Measurements from ENCODE around the gene ADRA1B.
A peak's percentile ranks its signal among the peaks of the same experiment; 100 is the strongest.

ADRA1B gene

DNA sequence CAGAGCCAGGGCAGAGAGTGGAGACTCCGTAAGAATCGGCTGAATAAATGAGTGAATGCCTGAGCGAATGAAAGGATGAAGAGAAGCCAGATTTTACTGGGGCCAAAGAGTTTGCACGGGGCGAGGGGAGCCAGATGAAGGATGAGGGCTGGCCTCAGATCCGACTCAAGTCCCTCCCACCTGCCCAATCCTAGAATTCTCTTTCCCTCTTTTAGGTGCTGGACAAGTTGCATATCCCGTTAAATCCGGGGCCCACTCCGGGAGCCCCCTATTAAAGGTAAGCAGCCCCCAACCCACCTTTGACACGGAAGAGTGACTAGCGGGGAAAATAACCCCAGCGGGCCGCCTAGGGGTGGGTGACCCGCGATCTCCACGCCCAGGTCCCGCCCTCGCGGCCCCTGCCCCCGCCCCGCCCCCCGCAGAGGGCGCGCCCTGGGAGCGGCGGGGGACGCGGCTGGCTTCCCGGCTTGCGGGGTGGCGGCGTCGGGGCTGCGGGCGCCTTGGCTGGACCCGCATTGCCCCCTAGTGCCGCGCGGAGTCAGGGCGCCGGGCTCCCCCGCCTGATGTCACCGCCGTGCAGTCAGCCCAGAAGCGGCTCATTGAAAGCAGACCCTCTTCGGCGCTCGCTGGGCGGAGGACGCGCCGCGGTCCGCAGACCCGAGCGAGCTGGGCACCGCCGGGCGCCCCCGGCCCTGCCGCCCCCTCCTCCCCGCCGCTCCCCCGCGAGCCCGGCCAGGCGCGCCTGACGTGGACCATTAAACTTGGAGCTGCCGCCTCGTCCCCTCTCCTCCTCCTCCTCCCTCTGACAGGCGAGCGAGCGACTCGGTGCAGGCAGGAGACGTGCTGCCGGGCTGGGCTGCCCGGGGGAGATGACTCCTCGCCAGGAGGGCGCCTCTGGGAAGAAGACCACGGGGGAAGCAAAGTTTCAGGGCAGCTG lies at the start of gene ADRA1B:
Gene ADRA1B, plus strand, starts transcription at position 579 of the 937 bp plus-strand sequence. CDS start 424 bp downstream, outside the sequence.
- peak; percentile 28 to 67 for DNase-seq

DNA sequence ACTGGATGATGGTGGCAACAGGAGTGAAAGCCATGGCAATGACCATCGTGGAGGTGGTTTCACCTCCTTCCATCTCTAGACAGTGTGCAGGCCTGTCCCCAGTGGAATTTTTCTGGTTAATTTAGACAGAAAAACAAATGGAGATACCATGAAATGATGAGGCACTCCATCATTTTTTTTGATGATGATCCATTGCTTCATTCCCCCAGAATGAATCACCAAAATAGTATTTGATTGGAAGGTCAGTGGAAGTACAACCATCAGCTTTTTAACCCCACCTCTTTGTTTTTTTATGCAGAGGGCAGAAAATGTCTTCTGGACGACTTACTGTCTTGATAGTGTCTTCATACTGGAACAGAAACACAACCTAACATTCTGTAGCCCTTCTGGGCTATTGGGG lies 42.6 kb upstream of the ADRA1B start:
- no peak for DNase-seq

DNA sequence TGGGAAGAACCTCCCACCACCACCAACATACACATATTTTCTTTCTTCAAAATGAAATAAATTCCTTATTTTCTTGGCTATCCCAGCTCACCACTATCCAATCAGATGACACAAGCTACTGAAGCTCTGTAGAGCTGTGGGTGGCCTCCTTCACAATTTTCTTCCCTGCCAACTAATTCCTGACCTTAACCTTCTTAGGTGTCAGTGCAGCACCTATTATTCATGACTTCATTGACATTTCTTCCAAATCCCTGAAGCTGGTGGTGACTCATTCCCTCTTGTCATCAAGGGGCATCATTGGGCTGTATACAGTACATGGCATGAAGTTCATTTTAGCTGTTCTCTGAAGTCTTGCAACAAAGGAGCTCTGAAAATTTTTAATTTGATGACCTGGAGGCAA lies 42.0 kb upstream of the ADRA1B start:
- no peak for DNase-seq

DNA sequence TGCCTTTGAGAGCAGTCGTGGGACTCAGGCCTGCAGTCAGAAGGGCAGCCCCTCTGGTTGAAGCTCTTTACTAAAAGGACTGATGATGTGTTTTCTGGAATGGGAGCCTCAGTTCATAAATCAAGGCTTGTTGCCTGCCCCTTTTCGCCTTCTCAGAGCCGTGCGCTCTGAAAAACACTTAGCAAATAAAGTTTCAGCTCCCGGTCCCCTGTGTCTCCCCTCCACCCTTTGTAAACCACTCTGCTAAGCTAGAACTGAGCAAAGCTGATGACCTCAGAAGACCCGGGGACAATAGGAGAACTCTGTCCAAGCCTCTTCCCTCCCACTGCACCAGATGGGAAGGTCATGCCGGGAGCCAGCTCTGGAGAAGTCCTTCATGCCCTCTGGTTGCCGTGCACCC lies 39.3 kb upstream of the ADRA1B start:
- DNase-seq = no peak

DNA sequence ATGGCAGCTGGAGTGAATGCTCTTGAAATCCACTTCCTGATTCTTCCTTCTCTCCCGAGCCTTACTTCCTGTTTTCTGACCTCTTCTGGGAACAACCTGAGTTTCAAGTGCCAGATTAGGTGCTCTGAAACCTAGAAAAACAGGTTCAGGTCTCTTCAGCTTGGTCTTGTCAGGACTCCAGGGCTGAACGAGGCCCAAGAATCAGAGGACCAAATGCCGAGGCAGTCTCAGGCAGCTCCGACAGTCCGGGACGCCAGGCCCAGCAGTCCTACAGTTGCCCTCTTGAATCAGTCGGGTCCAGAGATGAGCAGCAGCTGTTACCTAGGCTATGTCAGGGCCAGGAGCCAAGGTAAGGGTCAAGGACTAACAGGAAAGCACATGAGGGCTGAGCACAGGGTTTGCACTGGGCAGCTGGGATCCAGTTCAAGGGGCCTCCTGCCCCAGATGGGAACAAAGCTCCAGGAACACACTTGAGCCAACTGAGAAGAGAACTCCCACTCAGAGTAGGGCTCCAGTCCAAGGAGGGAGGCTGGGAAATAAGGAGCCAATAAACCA lies 38.3 kb upstream of the ADRA1B start:
- peak; percentile 41 to 80 for DNase-seq

DNA sequence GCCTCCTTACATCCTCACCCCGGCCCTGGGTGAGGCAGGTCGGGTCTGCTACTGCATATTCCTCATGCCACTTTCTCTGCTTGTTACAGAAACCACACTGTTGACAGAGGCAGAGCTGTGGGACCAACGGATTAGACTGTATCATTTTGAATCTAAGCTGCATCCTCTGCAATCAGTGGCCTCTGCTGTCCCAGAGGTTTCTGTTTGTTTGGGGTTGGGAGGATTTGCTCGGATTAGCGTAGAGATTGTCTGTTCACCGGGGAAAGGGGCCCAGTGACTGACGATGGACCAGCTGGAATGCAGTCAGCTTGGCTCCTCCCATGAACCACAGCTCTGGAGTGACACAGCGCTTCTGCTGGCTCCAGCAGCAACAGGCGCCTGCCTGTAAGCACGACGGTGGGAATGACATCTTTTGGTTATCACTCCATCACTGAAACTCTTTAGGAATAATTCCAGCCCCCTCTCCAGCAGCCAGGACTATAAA lies 37.3 kb upstream of the ADRA1B start:
- peak; percentile 40 to 61 for DNase-seq

DNA sequence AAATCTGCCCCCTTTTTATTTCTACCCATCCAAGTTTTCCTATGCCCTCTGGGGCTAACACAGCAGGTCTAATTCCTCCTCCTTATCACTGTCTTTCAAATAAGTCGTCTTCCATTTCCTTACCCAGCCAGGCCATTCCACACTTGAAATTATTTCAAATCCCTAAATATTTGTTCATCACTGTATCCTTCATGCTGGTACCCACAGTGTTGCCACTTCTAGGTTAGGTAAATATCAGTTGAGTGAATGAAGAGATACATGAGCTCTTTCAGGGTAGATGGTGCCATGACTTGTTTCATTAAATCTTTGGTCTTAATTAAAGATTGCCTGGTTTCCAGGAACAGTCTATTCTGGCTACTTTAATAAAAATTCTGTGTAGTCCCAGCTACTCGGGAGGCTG lies 35.6 kb upstream of the ADRA1B start:
- no peak for DNase-seq

DNA sequence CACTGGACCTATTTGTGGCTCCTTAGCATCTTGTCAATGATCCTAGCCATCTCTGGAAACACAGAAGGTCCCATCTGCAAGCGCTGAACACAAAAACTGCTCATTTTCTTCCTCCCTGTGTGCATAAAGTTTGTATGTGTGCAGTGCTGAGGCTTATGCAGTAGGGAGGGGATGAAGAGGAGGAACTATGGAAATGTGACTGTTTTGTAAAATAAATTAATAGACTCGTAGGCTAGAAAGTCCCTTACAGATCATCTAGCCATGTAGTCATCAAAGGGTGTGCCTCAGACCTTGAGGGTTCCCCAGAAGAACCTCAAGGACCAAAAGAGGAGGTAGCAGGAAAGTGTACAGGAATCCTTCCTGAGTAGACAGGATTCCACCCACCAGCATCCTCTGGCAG lies 34.3 kb upstream of the ADRA1B start:
- no peak for DNase-seq

DNA sequence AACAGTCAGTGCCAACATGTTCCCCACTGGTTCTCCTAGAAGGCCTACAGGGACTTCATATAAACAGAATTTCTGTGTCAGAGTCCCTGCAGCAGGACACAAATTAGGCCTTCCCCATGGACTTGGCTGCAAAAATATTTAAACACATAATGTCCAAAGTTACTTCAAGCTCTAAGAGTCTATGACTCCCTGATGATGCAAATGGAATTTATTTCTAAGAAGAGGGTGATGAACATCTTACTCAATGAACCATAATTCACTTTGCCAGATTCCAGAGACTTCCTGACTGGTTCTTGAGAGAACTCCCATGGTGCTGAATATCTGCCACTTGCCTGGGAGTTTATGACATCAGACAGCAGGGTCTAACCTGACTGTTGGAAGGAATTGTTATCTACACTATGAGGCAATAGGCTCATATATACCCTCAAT lies 32.7 kb upstream of the ADRA1B start:
- DNase-seq = no peak

DNA sequence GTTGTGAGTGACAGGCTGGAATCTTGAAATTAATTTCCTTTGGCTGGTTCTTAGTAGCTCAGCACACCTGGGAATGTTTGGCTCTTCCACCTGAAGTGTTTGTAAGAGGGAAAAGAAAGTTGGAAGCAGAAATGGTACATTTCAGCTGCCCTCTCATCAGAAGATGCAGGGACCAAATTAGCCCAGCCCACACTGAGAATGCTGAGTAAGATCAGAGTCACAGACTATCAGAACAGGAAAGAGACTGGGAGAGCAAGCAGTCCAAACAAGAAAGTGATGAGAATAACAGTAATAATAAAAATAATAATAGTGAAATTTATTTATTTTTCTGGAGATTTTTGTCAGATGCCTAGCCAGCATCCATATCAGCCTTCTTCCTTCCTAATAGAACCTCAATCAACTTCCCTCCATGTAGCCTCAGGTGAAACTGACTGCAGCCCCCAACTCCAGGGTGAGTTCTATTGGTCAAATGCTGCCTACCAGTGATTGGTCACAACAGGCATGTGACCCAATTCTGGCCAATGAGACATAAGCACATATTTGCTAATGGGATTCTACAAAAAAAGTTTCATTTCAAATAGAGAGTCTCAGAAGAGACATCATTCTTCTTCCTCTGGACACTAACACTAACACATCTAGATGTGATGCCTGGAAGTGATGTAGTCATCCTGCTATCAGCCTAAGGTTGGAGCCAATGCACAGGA lies 31.2 kb upstream of the ADRA1B start:
- no peak for DNase-seq

DNA sequence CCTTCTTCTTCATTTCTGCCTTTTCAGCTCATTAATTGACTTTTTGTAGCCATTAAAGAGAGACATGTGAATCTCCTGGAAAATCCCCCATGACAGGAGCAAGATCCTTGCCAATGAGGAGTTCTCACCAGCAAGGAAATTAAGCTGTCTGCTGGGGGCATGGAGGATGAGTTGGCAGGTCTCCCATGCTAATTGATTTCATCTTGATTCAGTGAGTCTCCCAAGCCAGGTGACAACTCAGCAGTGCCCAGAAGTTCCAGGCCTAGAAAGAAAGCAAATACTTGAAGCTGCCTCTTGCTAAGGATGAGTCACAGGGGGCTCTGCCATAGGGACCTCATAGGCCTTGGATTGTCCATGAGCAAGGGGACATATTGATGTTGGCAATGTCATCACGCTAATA lies 30.0 kb upstream of the ADRA1B start:
- DNase-seq = peak; percentile 88 to 90

DNA sequence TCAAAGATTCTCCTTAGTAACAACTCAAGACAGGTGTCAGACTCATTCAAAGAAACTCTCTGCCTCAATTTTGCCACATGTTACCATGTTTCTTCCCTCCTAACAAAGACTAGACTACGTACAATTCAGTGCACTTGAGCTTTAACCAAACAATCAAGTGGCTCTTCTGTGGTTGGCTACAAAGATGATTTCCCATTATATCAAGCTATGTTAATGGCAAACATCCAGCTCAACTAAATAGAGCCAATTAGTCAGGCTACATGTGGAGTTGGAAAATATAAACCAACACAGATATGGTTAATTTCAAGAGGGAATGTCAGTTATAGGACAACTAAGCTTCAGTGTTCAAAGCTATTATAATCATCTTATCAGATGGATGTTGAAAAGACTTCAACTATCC lies 29.2 kb upstream of the ADRA1B start:
- DNase-seq = peak; percentile 55 to 75

DNA sequence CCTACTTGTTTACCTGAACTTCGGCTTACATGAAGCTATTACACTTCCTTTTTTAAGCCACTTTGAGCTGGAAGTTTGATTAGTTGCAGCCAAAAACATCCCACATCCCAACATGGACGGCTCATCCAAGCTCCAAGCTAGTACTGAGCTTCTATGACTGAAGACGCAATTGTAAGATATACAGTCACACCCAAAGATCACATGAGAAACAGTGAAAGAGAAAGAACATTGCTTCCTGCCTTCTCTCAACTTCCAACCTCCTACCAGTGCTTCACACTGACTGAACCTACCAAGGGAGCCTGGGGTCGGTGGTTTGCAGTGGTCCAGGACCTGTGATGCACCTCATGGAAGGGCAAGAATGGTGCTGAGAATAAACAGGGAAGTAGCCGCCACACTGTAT lies 27.4 kb upstream of the ADRA1B start:
- DNase-seq = no peak

DNA sequence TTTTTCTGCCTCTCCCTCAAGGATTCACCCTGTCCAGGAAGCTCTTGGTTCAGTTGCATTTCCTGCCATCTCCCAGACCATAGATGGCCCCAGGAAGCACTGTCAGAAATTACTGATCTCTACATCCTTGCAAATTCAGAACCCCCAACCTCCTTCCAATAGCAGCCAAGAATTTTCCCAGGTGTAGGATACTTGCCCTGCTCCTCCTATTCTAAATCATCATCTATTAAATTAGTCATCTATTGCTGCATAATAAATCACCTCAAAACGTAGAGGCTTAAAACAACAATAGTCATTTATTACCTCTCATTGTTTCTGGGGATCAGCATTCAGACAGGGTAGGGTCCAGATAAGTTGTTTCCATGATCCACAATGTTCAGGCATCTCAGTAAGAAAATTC lies 26.1 kb upstream of the ADRA1B start:
- DNase-seq = no peak

DNA sequence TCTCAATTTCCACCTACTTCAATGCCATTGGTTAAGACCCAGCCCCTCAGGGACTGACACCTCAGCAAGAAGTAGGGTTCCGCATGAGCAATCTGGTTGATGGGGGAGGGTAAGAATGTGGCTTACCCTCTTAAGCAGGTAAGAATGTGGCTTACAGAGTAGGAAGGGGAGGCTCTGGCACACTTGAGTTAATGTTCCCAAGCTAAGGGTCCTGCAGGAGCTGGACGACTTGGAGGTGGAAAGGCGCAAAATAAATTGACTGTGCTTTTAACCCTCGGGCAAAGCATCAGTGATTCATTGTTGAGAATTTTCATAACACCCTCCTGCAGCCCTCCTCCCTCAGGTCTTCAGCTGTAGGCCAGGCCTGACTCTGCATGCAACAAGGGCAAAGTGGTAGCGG lies 24.9 kb upstream of the ADRA1B start:
- DNase-seq = no peak

DNA sequence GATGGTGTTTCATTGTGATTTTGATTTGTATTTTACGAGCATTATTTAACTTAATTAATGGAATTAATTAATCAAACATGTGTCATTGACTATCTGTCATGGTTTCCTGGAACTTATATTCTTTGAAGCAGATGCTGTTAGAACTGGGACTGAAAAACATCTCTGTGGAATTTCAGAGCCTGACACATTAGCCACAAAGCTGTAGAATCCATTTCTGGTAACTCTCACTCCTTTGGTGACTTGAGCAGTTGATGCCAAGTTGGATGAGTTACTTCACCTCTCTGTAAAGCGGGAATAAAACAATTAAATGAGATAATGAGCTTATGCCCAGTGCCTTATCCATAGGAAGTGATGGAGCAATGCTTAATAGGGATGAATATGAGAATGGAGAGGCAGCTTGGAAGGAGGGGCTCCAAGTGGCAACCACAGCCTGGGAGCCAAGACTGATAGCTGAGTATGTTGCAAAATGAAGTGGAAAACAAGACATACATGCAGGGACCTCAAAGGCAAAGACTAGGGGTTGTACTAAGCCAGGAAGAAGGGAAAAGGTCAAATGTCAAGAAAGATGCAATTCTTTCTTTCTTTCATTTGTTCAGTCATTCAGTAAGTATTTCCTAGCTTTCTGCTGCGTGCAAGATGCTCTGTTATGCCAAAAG lies 23.1 kb upstream of the ADRA1B start:
- DNase-seq = no peak

DNA sequence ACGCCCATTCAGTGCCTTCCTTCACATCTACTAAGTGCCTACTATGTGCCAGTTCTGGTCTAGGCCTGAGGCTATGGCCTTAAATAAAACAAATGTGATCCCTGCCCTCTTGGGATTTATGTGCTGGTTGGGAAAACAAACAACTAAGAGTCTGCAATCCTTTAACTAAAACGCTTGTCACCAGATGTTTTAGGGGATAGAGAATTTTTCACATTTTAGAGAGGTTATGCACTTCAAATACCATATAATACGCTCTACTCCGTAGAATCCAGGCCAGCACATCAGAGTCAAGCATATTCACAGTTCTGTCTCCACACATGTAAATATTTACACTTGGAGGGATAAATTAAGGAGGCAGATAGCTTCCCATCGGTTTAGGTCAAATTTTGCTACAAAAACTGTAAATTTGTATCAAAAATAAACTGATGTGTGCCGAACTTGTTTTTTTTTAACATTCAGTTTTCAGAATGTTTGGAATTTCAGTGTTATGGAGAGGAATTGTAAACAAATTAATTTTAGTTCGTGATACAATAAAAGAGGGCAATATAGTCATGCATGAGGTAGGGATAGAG lies 22.0 kb upstream of the ADRA1B start:
- no peak for DNase-seq

DNA sequence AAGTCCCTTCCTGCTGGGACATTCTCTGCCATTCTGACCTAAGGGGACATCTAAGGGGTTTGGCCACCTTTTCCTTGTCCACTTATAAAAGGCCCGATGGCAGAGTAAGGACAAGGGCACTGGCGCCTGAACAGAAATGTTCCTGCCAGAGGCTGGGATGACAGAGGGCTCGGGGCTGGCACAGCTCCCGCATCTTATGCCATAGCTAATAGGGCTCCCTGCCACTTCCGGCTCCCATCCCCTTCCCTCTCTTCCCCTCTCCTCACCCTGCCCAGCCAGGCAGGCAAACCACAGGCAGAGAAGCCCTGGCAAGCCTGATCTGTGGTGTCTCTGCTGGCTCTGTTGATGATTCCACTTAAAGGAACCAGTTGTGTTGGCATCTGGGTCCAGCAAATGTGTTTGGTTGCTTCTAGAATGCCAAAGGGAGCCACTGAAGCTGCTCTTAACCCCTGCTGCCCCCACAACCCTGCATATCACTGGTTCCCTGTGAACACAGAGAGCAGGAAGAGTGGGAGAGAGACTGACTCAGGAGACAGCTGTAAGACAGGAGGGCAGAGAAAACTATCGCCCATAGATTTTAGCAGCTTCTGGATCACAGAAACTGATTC lies 18.4 kb upstream of the ADRA1B start:
- peak in 1 of 2 experiments; percentile 27 for DNase-seq

DNA sequence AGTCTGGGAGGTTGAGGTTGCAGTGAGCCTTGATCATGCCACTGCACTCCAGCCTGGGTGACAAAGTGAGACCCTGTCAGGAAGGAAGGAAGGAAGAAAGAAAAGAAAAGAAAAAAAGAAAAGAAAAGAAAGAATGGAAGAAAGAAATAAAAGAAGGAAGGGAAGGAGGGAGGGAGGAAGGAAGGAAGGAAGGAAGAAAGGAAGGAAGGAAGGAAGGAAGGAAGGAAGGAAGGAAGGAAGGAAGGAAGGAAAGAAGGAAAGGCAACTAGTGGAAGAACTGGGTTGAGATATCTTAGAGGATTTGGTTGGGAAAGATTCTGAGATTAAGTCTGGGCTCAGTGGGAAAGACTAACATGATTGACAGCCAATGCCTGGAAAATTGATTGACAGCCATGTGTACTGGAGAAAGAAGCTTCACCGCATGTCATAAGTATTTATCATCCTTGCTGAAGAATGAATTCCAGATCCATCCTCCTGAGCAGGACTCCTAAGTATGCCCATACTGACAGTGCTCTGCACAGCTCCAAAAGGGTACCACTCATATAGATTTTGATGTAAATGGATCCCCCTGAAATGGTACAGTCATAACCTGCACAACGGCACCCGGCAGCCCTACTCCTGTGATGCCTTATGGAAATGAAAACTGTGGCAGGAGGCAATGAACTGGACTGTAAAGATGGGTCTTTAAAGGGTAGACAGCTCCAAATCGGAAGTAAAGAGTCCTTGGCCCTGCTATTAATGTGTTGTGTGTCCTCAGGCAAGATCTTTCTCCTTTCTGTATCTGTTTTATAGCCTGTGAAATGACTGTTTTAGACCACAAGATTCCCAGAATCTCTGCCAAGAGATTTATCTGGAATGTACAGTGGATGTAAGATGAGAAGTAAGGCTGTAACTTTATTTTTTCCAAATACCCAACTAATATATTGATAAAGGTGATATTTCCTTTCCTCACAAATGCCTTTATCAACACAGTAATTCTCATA lies 16.9 kb upstream of the ADRA1B start:
- no peak for DNase-seq

DNA sequence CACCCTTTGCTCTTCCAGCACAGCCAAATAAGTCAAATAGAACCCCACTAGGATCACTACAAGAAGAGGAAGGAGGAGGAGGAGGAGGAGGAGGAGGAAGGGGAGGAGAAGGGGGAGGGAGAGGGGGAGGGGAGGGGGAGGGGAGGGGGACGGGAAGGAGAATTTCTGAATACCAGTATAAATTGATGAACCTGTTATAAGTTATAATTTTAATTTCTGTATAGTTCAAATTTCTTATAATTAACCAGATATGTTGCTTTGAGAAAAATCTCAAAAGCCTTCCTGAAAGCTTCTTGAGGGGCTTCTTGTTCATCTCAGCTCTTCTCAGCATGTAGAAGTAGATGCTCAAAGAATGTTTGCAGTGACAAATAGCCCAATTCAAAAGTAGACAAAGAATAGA lies 15.0 kb upstream of the ADRA1B start:
- DNase-seq = no peak

DNA sequence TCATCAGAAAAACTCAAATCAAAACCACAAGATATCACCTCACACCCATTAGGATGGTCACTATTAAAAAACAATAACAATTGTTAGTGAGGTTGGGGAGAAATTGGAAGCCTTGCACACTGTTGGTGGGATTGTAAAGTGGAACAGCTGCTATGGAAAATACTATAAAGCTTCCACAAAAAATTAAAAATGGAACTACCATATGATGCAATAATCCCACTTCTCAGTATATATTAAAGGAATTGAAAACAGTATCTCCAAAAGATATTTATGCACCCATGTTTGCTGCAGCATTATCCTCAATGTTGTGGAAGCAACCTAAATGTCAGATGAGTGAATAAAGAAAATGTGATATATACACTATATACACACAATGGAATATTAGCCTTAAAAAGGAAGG lies 14.5 kb upstream of the ADRA1B start:
- DNase-seq = no peak
